Stimulated activated memory B cell treated with anti-CD40 and anti-IgM and Interleukin-4, amounts not matched to agents 10 μg/mL and 1 μg/mL and 100 μg/mL, for 72 hours (primary cell): ENCODE results near the gene PLA2G10.
"Not testable (repeated sequence)": the region's sequence is repeated elsewhere in the genome, so short reads cannot be mapped to it uniquely, and the experiment has no call there.

Source experiments
- ATAC-seq: fragments of 150-1000 bp; cut with Tn5 transposase; 2 replicates; pipeline ENCODE4 v1.10.0; 2021
- H3K27ac Mint-ChIP-seq: one replicate; pipeline ENCODE4 v1.8.0; 2022; ENCODE audit warnings: mild to moderate bottlenecking, mixed read lengths
- H3K27me3 Mint-ChIP-seq: one replicate; pipeline ENCODE4 v1.8.0; 2022; ENCODE audit warnings: mixed read lengths
- H3K36me3 Mint-ChIP-seq: one replicate; pipeline ENCODE4 v1.8.0; 2022; ENCODE audit warnings: mixed read lengths
- H3K4me1 Mint-ChIP-seq: one replicate; pipeline ENCODE4 v1.8.0; 2022; ENCODE audit warnings: mixed read lengths
- H3K4me3 Mint-ChIP-seq: one replicate; pipeline ENCODE4 v1.8.0; 2022; ENCODE audit warnings: mild to moderate bottlenecking, moderate library complexity, mixed read lengths
- H3K9me3 Mint-ChIP-seq: one replicate; pipeline ENCODE4 v1.8.0; 2022; ENCODE audit warnings: mixed read lengths

Gene PLA2G10, protein sequence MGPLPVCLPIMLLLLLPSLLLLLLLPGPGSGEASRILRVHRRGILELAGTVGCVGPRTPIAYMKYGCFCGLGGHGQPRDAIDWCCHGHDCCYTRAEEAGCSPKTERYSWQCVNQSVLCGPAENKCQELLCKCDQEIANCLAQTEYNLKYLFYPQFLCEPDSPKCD

GRCh38 chr16:14694129-14694528 is at the start of gene PLA2G10:
Gene PLA2G10 (minus strand): TSS chr16:14694308. CDS start chr16:14694229, 79 bp downstream.
- H3K36me3 Mint-ChIP-seq, H3K27ac Mint-ChIP-seq, ATAC-seq, H3K9me3 Mint-ChIP-seq, H3K4me1 Mint-ChIP-seq, H3K27me3 Mint-ChIP-seq, H3K4me3 Mint-ChIP-seq: not testable (repeated sequence)

DNA sequence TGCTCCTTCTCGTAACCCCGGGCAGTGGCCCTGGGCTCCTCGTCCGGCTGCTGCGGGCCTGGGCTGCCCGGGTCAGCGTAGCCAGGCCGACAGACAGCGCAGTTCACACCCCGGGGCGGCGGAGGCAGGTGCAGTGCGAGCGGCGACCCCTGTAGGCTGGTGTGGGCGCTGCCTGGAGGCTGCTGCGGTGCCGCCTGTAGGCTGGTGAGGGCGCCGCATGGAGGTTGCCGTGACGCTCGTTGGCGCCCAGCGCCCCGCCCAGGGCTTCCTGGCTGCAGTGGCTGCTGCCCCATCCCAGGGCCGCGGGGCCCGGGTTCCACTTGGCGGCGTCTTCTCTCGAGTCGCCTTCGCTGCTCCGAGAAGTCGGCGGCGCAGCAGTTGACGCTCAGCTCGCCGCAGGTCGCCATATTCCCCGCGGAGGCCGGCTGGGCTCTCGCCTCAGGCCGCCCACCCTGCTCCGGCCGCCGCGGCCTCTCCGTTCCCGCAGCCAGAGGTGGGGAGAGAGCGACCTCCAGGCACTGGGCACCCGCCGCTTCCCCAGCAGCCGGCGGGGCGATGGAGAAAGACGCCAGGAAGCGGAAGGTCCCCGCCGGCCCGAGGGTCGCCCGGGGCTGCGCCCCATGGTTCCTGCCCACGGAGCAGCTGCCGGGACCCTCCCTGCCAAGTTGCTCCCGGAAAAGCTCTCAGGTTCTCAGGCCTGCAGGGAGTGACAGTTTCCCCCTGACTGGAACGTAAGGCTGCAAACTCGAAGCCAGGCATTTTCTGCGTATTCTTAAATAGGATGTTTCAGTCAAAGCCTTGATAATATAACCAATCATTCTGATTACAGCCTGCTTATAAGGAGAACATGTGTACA is 48.4 kb upstream of the PLA2G10 start, which contains the start of gene NPIPA2:
TSS of gene NPIPA2 (plus strand) at position 261 of the 856 bp plus-strand sequence. CDS start 5,533 bp downstream, outside the sequence.
- H3K27ac Mint-ChIP-seq, H3K36me3 Mint-ChIP-seq, H3K9me3 Mint-ChIP-seq, H3K4me1 Mint-ChIP-seq, H3K27me3 Mint-ChIP-seq, H3K4me3 Mint-ChIP-seq: not testable (repeated sequence)
- ATAC-seq = peak; percentile 100

DNA sequence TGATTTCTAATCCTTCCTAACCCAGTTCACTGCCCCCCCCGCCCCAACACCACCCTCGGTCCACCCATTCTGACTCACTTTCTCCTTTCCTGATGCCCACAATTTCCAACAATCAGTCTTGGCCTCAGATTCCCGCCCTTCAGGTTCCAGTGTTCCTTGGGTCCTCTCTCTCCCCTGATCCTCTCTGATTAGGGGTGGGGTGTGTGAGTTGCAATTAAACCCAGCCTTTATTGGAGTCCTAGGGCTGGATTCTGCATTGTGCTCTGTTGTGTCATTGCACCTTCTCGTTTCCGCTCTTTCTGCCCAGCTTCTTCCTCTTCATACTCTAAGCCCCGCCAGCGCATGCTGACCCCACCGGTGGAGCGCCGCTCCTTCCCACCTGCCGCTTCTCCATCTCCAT is 47.7 kb upstream of the PLA2G10 start:
- not testable (repeated sequence) for H3K4me3 Mint-ChIP-seq, H3K4me1 Mint-ChIP-seq, H3K27ac Mint-ChIP-seq, ATAC-seq, H3K9me3 Mint-ChIP-seq, H3K27me3 Mint-ChIP-seq, H3K36me3 Mint-ChIP-seq

GRCh38 chr16:14740832-14741385 is 46.8 kb upstream of the PLA2G10 start:
- not testable (repeated sequence) for H3K4me3 Mint-ChIP-seq, H3K9me3 Mint-ChIP-seq, H3K27me3 Mint-ChIP-seq, H3K27ac Mint-ChIP-seq, H3K4me1 Mint-ChIP-seq, ATAC-seq, H3K36me3 Mint-ChIP-seq

DNA sequence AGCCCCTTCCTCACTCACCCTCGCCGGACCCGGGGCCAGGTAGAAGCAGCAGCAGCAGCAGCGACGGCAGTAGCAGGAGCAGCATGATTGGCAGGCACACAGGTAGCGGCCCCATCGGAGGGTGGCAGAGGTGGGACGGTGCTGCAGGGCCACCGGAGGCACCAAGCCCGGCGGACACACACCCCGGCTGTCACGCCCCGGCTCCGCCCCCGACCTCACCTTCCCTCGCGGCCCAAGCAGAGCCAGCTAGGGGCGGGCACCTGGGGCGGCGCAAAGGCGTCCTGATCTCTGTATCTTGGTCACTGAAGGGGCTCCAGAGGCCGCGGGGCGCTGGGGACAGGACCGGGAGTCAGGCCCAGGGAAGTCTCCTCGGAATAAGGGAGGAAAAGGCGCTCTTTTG is 39.1 kb upstream of the PLA2G10 start:
- H3K4me1 Mint-ChIP-seq, H3K4me3 Mint-ChIP-seq, H3K27me3 Mint-ChIP-seq, H3K36me3 Mint-ChIP-seq, ATAC-seq, H3K27ac Mint-ChIP-seq, H3K9me3 Mint-ChIP-seq: not testable (repeated sequence)

DNA sequence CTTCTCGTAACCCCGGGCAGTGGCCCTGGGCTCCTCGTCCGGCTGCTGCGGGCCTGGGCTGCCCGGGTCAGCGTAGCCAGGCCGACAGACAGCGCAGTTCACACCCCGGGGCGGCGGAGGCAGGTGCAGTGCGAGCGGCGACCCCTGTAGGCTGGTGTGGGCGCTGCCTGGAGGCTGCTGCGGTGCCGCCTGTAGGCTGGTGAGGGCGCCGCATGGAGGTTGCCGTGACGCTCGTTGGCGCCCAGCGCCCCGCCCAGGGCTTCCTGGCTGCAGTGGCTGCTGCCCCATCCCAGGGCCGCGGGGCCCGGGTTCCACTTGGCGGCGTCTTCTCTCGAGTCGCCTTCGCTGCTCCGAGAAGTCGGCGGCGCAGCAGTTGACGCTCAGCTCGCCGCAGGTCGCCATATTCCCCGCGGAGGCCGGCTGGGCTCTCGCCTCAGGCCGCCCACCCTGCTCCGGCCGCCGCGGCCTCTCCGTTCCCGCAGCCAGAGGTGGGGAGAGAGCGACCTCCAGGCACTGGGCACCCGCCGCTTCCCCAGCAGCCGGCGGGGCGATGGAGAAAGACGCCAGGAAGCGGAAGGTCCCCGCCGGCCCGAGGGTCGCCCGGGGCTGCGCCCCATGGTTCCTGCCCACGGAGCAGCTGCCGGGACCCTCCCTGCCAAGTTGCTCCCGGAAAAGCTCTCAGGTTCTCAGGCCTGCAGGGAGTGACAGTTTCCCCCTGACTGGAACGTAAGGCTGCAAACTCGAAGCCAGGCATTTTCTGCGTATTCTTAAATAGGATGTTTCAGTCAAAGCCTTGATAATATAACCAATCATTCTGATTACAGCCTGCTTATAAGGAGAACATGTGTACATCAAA is 9.3 kb upstream of the PLA2G10 start, which contains the start of gene NPIPA3:
TSS of gene NPIPA3 (plus strand) at position 256 of the 856 bp plus-strand sequence. CDS start 5,533 bp downstream, outside the sequence.
- not testable (repeated sequence) for H3K4me3 Mint-ChIP-seq, H3K36me3 Mint-ChIP-seq, H3K9me3 Mint-ChIP-seq, H3K4me1 Mint-ChIP-seq, H3K27ac Mint-ChIP-seq, H3K27me3 Mint-ChIP-seq
- peak; percentile 100 for ATAC-seq

DNA sequence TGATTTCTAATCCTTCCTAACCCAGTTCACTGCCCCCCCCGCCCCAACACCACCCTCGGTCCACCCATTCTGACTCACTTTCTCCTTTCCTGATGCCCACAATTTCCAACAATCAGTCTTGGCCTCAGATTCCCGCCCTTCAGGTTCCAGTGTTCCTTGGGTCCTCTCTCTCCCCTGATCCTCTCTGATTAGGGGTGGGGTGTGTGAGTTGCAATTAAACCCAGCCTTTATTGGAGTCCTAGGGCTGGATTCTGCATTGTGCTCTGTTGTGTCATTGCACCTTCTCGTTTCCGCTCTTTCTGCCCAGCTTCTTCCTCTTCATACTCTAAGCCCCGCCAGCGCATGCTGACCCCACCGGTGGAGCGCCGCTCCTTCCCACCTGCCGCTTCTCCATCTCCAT is 8.6 kb upstream of the PLA2G10 start:
- H3K36me3 Mint-ChIP-seq, H3K27ac Mint-ChIP-seq, H3K9me3 Mint-ChIP-seq, H3K4me3 Mint-ChIP-seq, H3K27me3 Mint-ChIP-seq, H3K4me1 Mint-ChIP-seq, ATAC-seq: not testable (repeated sequence)

DNA sequence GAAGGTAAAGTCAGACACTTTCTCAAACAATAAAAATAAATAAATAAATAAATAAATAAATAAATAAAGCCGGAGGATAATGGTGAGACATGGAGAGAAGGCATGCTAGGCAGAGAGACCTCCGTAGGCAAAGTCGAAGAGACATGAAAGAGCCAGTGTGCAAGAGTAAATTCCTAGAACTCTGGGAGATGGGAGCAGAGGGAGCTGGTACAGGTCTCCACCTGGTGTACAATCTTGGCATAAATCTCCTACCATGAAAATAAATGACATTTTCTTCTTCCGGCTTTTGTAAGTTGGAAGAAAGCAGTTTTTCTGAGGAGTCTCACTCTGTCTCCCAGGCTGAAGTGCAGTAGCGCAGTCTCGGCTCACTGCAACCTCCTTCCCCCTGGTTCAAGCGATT is 7.8 kb upstream of the PLA2G10 start:
- ATAC-seq, H3K27ac Mint-ChIP-seq, H3K4me1 Mint-ChIP-seq, H3K9me3 Mint-ChIP-seq, H3K4me3 Mint-ChIP-seq, H3K36me3 Mint-ChIP-seq, H3K27me3 Mint-ChIP-seq: not testable (repeated sequence)

DNA sequence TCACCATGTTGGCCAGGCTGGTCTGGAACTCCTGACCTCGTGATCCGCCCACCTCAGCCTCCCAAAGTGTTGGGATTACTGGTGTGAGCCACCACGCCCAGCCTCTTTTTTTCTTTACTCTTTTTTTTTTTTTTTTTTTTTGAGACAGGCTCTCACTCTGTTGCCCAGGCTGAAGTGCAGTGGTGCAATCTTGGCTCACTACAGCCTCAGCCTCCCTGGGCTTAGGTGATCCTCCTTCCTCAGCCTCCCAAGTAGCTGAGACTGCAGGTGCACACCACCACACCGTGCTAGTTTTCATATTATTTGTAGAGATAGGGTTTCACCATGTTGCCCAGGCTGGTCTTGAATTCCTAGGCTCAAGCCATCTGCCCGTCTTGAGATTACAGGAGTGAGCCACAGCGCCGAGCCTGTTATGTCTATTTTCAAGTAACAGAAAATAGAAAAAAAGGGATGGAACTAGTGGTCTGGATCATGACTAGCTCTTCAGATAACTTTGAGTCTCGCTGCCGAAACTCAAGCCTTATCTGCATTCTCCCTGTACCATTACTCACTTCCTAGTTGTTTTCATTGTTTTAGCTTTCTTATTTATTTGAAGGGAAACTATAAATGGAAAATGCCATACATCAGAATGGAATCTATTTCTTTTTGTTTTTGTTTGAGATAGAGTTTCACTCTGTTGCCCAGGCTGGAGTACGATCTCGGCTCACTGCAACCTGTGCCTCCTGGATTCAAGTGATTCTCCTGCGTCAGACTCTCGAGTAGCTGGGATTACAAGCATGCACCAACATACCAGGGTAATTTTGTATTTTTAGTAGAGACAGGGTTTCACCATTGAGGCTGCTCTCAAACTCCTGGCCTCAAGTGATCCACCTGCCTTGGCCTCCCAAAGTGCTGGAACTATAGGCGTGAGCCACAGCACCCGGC is 8.0 kb downstream of the PLA2G10 start:
- not testable (repeated sequence) for ATAC-seq

DNA sequence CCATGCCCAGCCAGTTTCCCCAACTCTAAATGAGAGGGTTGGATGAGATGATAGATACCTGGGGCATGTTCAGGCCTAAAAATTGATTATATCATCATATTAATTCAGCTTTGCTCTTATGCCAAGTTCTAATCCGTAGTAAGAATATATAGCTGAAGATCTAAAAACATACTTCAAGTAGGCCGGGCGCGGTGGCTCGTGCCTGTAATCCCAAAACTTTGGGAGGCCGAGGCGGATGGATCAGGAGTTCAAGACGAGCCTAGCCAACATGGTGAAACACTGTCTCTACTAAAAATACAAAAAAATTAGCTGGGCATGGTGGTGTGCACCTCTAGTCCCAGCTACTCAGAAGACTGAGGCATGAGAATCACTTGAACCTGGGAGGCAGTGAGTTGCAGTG is 12.0 kb downstream of the PLA2G10 start:
- no peak for ATAC-seq
- Mint-ChIP-seq H3K36me3 (no peaks in the 10 kb centered on the region), H3K4me3 (no peak overlapping the region), H3K27ac (no peak overlapping the region), H3K9me3 (peaks cover 3% of the 10 kb centered on the region), H3K4me1 (no peaks in the 10 kb centered on the region), H3K27me3 (peaks cover 8% of the 10 kb centered on the region)

More for the DNA sequence above, 8.0 kb downstream of the PLA2G10 start:
- not testable (repeated sequence) for H3K9me3 Mint-ChIP-seq, H3K4me3 Mint-ChIP-seq, H3K27ac Mint-ChIP-seq, H3K4me1 Mint-ChIP-seq, H3K36me3 Mint-ChIP-seq, H3K27me3 Mint-ChIP-seq

GRCh38 chr16:14681115-14681514 is 13.0 kb downstream of the PLA2G10 start:
- Mint-ChIP-seq H3K27ac (no peak overlapping the region), H3K4me3 (no peak overlapping the region), H3K36me3 (no peaks in the 10 kb centered on the region), H3K9me3 (peaks cover 5% of the 10 kb centered on the region), H3K27me3 (peaks cover 8% of the 10 kb centered on the region), H3K4me1 (no peaks in the 10 kb centered on the region)
- no peak for ATAC-seq

GRCh38 chr16:14680396-14680795 is 13.7 kb downstream of the PLA2G10 start:
- not testable (repeated sequence) for H3K4me1 Mint-ChIP-seq, H3K9me3 Mint-ChIP-seq, H3K27ac Mint-ChIP-seq, ATAC-seq, H3K4me3 Mint-ChIP-seq, H3K36me3 Mint-ChIP-seq, H3K27me3 Mint-ChIP-seq

DNA sequence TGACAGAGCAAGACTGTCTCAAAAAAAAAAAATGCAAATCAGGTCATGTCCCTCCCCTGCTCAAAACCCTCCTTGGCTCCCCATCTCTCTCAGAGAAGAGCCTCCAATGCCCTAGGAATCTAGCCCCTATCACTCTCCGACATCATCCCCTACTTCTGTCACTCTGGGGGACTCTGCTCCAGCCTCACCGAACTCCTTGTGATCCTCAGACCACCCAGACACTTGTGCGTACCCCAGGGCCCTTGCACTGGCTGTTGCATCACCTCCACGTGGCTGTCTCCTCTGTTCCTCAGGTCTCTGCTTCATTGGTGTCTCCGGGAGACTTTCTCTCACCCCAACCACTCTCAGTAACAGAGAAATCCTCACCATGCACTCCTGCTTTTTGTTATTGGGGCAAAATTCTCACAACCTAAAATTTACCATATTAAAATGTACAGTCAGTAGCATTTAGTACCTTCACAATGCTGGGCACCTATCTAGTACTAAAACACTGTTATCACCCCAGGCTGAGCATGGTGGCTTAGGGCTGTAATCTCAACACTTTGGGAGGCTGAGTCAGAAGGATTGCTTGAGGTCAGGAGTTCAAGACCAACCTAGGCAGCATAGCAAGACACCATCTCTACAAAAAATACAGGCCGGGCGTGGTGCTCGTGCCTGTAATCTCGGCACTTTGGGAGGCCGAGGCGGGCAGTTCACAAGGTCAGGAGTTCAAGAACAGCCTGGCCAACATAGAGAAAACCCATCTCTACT is 15.2 kb downstream of the PLA2G10 start:
- Mint-ChIP-seq H3K27me3 (peaks cover 8% of the 10 kb centered on the region), H3K9me3 (peaks cover 5% of the 10 kb centered on the region)
- no peak for ATAC-seq

DNA sequence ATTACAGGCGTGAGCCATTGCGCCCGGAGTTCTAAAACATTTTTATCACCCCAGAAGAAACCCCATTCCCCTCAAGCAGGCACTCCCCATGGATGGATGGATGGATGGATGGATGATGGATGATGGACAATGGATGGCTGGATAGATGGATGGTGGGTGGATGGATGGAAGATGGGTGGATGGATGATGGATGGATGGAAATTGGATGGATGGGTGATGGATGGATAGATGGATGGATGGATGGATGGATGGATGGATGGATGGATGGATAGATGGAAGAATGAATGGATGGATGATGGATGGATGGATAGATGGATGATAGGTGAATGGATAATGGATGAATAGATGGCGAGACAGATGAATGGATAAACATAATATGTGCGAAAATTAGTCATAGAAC is 16.5 kb downstream of the PLA2G10 start:
- H3K27me3 Mint-ChIP-seq = peaks cover 8% of the 10 kb centered on the region
- no peak overlapping the region for H3K4me3 Mint-ChIP-seq
- no peak for ATAC-seq
- H3K27ac Mint-ChIP-seq = no peak overlapping the region
- H3K4me1 Mint-ChIP-seq = peaks cover 6% of the 10 kb centered on the region
- H3K36me3 Mint-ChIP-seq = no peaks in the 10 kb centered on the region
- peaks cover 5% of the 10 kb centered on the region for H3K9me3 Mint-ChIP-seq

More for the DNA sequence above, 15.2 kb downstream of the PLA2G10 start:
- H3K4me3 Mint-ChIP-seq = no peak overlapping the region
- no peaks in the 10 kb centered on the region for H3K4me1 Mint-ChIP-seq
- no peaks in the 10 kb centered on the region for H3K36me3 Mint-ChIP-seq
- no peak overlapping the region for H3K27ac Mint-ChIP-seq
